Effector memory CD4-positive, alpha-beta T cell (primary cell): ENCODE results near the gene CFAP46.

ENCODE experiments used
- DNase-seq, 3 donors: peaks; one replicate each; pipeline ENCODE4 v3.0.0-alpha.2; 2020
- H3K27ac ChIP-seq: 2 replicates; pipeline ENCODE4 v1.7.0; 2013; ENCODE audit warnings: mild to moderate bottlenecking, low read length, moderate library complexity; ENCODE audit not compliant: insufficient read depth, poor library complexity, severe bottlenecking
- H3K27me3 ChIP-seq: replicated peaks from 2 replicates; pipeline ENCODE4 v1.7.0; 2013; ENCODE audit warnings: mild to moderate bottlenecking, low read length; ENCODE audit not compliant: insufficient read depth, control insufficient read depth, poor library complexity, severe bottlenecking
- H3K36me3 ChIP-seq: 2 replicates; pipeline ENCODE4 v1.7.0; 2013; ENCODE audit warnings: mild to moderate bottlenecking, low read length, moderate library complexity; ENCODE audit not compliant: control insufficient read depth, insufficient read depth
- H3K4me1 ChIP-seq: 2 replicates; pipeline ENCODE4 v1.7.0; 2013; ENCODE audit warnings: low read length, mild to moderate bottlenecking; ENCODE audit not compliant: control insufficient read depth, insufficient read depth, poor library complexity, severe bottlenecking
- H3K4me3 ChIP-seq: 2 replicates; pipeline ENCODE4 v1.7.0; 2013; ENCODE audit warnings: low read length, low read depth, mild to moderate bottlenecking; ENCODE audit not compliant: insufficient read depth, poor library complexity, severe bottlenecking
- H3K9me3 ChIP-seq: 2 replicates; pipeline ENCODE4 v1.7.0; 2013; ENCODE audit warnings: mild to moderate bottlenecking, low read length, moderate library complexity; ENCODE audit not compliant: control insufficient read depth

The CFAP46 gene

DNA sequence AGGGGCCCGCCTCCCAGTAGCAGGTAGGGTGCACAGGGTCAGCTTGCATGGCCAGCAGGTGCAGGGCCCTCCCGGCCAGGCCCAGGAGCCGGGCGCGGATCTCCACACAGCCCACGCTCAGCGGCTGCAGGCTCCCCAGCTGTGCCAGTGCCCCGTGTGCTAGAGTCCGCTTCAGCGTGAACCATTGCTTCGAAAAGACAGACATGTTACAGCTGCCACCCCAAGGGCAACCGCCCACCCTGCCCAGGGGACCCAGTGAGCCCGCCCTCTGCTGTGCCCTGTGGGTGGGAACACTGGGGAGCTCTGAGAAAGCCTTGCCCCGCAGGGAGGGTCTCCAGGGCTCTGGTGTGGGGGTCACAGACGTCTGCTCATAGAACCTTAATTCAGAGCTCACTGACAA is 92.1 kb downstream of the CFAP46 start:
- DNase-seq, result no peak
- Histone ChIP-seq H3K4me1 (no peaks in the 10 kb centered on the region), H3K36me3 (no peaks in the 10 kb centered on the region), H3K9me3 (no peaks in the 10 kb centered on the region), H3K27me3 (no peaks in the 10 kb centered on the region), H3K4me3 (no peak overlapping the region), H3K27ac (no peak overlapping the region)

DNA sequence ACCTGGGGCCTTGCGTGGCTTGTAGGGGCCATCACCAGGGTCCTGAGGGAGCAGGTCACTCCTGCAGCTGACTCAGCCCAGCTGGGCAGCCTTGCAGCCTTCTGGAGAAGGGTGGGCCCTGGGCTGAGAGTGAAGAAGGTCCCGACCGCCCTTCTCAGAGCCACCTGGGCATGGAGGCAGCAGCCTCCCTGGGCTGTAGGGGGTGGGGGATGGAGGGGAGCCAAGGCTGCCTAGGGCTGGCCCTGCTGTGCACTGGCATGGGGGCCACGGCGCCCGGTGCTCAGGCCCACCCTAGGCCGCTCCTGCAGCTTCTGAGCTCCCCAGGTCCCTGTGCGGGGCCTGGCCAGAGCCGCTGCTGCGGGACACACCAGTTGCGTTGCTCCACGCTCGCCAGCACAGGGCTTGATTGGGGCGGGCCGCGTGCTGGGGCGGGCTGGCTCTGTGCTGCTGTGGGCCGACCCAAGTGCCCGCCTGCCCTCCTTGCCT is 92.8 kb downstream of the CFAP46 start:
- Histone ChIP-seq H3K27me3 (no peaks in the 10 kb centered on the region), H3K36me3 (no peaks in the 10 kb centered on the region), H3K9me3 (no peaks in the 10 kb centered on the region), H3K4me1 (no peaks in the 10 kb centered on the region), H3K27ac (no peak overlapping the region), H3K4me3 (no peak overlapping the region)
- no peak for DNase-seq

DNA sequence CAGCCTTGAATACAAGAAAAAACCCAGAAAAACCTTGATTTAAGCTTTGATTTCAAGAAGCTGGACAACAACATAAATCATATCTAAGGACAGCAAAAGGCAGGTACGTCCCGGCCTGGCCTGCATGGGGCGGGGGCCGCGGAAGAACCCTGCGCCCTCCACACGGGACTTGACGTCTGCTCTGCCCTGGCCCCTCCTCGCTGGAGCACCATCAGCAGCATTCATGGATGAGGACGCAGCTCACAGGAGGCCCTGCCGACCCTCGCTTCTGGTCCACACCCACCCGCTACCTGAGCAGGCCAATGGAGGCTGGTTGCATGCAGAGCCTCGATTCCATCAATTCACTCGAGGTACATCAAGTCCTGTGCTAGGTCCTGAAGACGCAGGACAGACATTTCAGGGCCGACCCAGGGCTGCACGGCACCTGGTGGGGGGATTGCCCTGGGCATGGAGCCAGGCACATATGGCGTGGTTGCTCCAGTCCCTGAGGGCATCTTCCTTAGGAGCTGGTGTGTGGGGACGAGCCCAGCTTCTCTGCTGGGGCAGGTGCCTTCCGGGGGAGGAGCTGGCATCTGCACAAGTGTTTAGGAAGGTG is 93.3 kb downstream of the CFAP46 start:
- no peak for DNase-seq
- Histone ChIP-seq H3K4me3 (no peak overlapping the region), H3K4me1 (no peaks in the 10 kb centered on the region), H3K27me3 (no peaks in the 10 kb centered on the region), H3K36me3 (no peaks in the 10 kb centered on the region), H3K9me3 (no peaks in the 10 kb centered on the region), H3K27ac (no peak overlapping the region)

DNA sequence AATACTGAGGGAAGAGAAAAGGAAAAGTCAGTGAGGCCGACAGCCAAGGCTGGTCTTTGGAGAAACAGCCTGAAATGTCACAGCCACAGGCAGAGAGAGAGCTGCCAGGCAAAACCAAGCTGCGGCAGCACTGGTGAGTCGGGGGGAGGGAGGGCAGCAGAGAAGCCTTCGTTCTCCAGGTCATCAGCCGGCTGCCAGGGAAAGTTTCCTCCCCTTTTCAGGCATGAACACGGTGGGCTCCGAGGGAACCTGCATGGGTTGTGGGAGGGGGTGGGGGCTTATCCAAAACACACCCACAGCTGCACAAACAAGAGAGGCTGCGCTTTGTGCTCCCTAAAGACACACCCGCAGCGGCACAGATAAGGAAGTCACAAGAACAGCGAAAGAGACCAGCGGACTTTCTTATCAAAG is 94.1 kb downstream of the CFAP46 start:
- H3K4me1 ChIP-seq, result no peaks in the 10 kb centered on the region
- H3K9me3 ChIP-seq, result no peaks in the 10 kb centered on the region
- H3K4me3 ChIP-seq, result no peak overlapping the region
- no peak for DNase-seq
- H3K36me3 ChIP-seq, result no peaks in the 10 kb centered on the region
- H3K27ac ChIP-seq, result no peak overlapping the region
- no peaks in the 10 kb centered on the region for H3K27me3 ChIP-seq

DNA sequence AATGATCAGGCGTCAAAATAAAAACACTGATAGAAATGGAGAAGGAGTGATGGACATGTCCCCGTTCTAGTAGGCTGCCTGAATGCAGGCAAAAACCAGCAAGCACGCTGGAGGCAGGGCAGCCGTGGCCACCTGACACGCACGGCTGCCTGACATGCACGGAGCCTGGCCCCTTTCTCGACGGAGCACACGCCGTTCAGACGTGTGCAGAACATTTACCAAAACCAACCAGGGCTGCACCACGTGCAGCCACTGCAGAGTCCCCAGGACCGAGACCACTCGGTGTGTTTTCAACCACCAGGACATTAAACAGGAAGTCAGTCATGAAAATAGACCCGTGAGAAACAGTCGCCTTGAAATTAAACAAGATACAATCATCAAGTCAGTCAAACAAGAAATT is 94.5 kb downstream of the CFAP46 start:
- Histone ChIP-seq H3K27ac (no peak overlapping the region), H3K4me1 (no peaks in the 10 kb centered on the region), H3K4me3 (no peak overlapping the region), H3K27me3 (no peaks in the 10 kb centered on the region), H3K36me3 (no peaks in the 10 kb centered on the region), H3K9me3 (peaks cover 1% of the 10 kb centered on the region)
- no peak for DNase-seq

DNA sequence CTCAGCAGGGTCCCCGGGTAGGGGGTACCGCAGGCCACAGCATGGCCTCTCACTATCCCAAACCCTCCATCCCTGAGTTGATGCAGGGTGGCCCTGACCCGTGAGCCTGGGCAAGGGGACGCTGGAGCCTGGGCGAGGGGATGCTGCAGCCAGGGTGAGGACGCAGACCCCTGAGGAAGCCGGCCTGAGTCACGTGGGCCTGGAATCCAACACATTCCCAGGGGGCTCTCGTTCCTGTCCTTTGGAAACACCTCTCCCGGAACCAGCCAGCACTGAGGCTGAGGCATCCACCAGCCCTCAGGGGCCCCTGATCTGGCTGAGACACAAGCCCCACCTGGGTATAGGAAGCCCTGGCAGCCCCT is 95.0 kb downstream of the CFAP46 start:
- H3K27ac ChIP-seq, result no peak overlapping the region
- peaks cover 6% of the 10 kb centered on the region for H3K9me3 ChIP-seq
- H3K4me3 ChIP-seq, result no peak overlapping the region
- no peaks in the 10 kb centered on the region for H3K27me3 ChIP-seq
- DNase-seq, result no peak
- H3K4me1 ChIP-seq, result no peaks in the 10 kb centered on the region
- no peaks in the 10 kb centered on the region for H3K36me3 ChIP-seq

DNA sequence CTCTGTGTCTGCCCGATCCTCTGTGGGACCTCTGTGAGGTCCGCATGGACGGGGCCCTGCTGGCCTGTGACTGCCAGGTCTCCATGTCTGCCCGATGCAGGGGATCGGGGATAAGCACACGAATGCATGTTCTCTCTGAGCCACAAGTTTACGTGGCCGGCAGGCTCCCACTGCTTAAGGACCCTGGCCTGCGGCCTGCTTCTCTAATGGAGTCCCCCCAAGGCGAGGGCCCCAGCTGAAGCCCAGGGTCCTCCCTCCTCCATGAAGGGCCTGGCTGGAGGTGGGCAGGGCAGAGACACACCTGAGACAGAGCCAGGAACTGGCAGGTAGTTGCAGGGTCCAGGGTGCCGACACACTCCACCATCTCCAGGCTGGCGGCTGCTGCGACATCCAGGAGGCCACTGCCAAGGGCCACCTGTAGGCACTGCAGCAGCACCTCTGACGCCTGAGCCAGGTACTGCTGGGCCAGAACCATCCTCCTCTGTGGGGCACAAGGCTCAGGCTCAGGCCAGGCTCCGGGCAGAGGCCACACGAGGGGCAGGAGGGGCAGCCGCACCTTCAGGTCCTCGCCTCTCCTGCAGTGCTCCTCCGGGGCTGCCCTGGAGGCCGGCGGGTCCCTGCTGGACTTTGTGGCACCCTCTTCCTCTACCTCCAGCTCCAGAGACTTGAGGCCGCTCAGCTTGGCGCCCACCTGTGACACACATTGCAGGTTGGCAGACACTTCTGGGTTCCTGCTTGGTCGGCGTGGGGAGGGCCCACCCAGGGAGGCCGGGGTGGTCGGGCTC is 95.5 kb downstream of the CFAP46 start:
- H3K4me3 ChIP-seq, result no peak overlapping the region
- H3K27ac ChIP-seq, result no peak overlapping the region
- no peaks in the 10 kb centered on the region for H3K27me3 ChIP-seq
- peaks cover 7% of the 10 kb centered on the region for H3K9me3 ChIP-seq
- DNase-seq, result no peak
- no peaks in the 10 kb centered on the region for H3K36me3 ChIP-seq
- H3K4me1 ChIP-seq, result no peaks in the 10 kb centered on the region

DNA sequence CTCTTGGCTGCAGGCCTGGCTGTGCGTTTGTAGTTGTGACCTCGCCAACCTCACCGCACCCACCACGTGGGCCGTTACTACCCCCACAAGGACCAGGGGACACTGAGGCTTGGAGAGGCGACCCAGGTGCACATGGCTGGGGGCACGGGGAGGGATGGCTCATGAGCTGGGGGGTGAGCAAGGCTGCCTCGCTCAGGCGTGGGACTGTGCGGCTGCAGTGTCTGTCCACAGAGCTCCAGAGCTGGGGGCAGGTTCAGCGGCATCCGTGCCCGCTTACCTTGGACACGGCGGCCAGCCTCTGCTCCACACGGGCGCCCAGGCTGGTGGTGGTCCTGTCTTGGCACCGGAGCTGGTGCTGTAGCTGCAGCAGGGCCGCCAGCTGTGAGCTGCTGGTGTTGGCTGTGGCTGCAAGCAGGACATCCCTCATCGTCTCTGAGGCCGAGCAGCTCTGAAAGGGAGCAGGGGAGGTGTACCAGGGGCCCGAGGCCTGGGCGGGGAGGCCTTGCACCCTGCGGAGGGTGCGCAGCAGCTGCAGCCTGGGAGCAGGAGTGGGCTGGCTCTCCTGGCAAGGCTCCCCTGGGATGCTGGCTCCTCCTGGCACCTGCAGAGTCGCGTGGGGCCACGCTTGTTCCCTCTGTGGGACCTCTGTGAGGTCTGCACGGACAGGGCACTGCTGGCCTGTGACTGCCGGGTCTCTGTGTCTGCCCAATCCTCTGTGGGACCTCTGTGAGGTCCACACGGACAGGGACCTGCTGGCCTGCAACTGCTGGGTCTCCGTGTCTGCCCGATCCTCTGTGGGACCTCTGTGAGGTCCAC is 96.4 kb downstream of the CFAP46 start:
- no peak for DNase-seq
- H3K36me3 ChIP-seq, result no peaks in the 10 kb centered on the region
- no peak overlapping the region for H3K27ac ChIP-seq
- H3K4me1 ChIP-seq, result no peaks in the 10 kb centered on the region
- H3K27me3 ChIP-seq, result no peaks in the 10 kb centered on the region
- H3K4me3 ChIP-seq, result no peak overlapping the region
- peaks cover 7% of the 10 kb centered on the region for H3K9me3 ChIP-seq

DNA sequence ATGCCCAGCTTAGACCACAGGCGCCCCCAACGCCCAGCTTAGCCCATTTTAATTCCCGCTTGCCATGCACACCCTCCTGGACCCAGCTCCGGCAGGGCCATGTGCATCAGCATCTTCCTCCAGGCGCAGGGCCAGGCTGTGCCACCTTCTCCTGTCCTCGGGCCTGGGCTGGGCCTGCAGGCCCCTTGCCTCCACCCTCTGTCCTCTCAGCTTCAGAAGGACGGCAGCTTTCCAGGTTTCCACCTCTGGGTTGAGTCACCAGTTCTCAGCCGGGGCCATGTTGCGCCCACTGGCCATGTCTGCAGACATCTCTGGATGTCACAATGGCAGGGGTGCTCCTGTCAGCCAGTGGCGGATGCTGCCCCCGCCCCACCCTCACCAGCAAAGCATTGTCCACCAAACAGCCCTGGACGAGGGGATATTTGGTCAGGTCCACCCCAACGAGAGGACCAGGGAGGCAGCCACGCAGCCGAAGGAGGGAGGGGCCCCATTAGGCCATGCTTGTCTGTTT is 97.3 kb downstream of the CFAP46 start:
- Histone ChIP-seq H3K36me3 (no peaks in the 10 kb centered on the region), H3K27me3 (no peaks in the 10 kb centered on the region), H3K9me3 (peaks cover 7% of the 10 kb centered on the region), H3K4me3 (no peak overlapping the region), H3K4me1 (no peaks in the 10 kb centered on the region), H3K27ac (no peak overlapping the region)
- no peak for DNase-seq
